DOHH2 (cell line): ENCODE measurements around the gene GOLT1A.

Source experiments
- EZH2phosphoT487 ChIP-seq: fragments of 200-600 bp; sonication (generic); IDR thresholded peaks from 2 replicates; pipeline ENCODE4 v1.6.1; 2017; ENCODE audit warnings: borderline replicate concordance, mild to moderate bottlenecking, antibody characterized with exemption, low read length, moderate library complexity, mixed read lengths
- TF ChIP-seq, protein P1 (sequence below): fragments of 200-600 bp; sonication (generic); IDR thresholded peaks from one replicate; pipeline ENCODE4 v1.5.1; 2014; ENCODE audit warnings: antibody characterized with exemption, mild to moderate bottlenecking, low read depth, low read length; ENCODE audit not compliant: poor library complexity, severe bottlenecking

DNA sequence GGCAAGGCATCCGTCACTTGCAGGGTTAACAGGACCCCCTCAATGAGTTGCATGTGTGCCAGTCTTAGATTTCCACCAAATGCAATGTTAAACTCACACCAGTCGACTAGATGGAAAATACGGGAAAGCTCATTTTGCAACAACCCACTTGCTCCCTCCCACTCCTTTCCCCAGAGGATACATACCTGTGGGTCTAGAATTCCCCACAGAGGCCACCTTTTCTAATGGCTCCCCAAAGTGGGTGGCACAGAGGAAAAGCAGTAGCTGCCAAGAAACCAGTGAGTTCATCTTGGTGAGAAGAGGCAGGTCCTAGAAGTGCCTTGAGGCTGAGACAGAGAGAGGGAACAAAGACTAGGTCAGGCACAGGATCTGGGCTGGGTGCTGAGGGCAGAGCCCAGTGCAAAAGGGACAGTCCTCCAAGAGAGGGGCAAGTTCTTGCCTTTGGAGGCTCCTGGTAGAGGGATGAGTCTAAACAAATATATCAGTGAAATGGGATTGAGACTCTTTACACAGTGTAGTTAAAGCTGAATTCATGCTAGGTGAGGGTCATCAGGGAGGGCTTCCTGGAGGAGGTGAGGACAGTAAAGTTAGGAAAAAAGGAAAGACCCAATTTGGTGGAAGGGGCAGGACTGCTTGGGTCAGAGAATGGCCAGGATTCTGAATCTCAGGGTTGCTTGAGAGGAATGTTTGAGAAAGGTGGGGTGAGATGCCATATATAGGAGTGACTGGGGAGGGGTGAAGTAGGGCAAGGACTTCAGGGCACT lies 21.0 kb downstream of the GOLT1A start:
- TF ChIP-seq, protein P1, sequence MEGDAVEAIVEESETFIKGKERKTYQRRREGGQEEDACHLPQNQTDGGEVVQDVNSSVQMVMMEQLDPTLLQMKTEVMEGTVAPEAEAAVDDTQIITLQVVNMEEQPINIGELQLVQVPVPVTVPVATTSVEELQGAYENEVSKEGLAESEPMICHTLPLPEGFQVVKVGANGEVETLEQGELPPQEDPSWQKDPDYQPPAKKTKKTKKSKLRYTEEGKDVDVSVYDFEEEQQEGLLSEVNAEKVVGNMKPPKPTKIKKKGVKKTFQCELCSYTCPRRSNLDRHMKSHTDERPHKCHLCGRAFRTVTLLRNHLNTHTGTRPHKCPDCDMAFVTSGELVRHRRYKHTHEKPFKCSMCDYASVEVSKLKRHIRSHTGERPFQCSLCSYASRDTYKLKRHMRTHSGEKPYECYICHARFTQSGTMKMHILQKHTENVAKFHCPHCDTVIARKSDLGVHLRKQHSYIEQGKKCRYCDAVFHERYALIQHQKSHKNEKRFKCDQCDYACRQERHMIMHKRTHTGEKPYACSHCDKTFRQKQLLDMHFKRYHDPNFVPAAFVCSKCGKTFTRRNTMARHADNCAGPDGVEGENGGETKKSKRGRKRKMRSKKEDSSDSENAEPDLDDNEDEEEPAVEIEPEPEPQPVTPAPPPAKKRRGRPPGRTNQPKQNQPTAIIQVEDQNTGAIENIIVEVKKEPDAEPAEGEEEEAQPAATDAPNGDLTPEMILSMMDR, result no peak
- TF ChIP-seq EZH2phosphoT487, result no peak
